HG02798 (cell line): Measurements from ENCODE around the gene VSNL1.
"Not testable (repeated sequence)": the region's sequence is repeated elsewhere in the genome, so short reads cannot be mapped to it uniquely, and the experiment has no call there.

Experiments
- ATAC-seq: cut with Tn5 transposase; IDR thresholded peaks from one replicate; pipeline ENCODE4 v1.9.1; 2021; ENCODE audit warnings: mild to moderate bottlenecking; ENCODE audit not compliant: unreplicated experiment, poor library complexity

The VSNL1 gene

GRCh38 chr2:17540813-17541530 is 476 bp downstream of the VSNL1 start:
- ATAC-seq: no peak

- ATAC-seq: no peak
Observed at GRCh38 chr2:17541531-17541950, 1.0 kb downstream of the VSNL1 start.

- no peak for ATAC-seq
Observed at GRCh38 chr2:17542471-17542870, 2.0 kb downstream of the VSNL1 start.

GRCh38 chr2:17543131-17543660 is 2.7 kb downstream of the VSNL1 start:
- ATAC-seq: no peak

GRCh38 chr2:17543848-17544247 is 3.4 kb downstream of the VSNL1 start:
- no peak for ATAC-seq

- no peak for ATAC-seq
Observed at GRCh38 chr2:17544256-17544655, 3.8 kb downstream of the VSNL1 start.

GRCh38 chr2:17545680-17546613 is 5.5 kb downstream of the VSNL1 start:
- ATAC-seq: no peak

GRCh38 chr2:17547237-17547636 is 6.7 kb downstream of the VSNL1 start:
- no peak for ATAC-seq

- ATAC-seq: no peak
Observed at GRCh38 chr2:17547737-17548136, 7.2 kb downstream of the VSNL1 start.

- ATAC-seq: no peak
Observed at GRCh38 chr2:17550907-17551306, 10.4 kb downstream of the VSNL1 start.

- ATAC-seq: no peak
Observed at GRCh38 chr2:17555150-17555549, 14.7 kb downstream of the VSNL1 start.

GRCh38 chr2:17557596-17557995 is 17.1 kb downstream of the VSNL1 start:
- no peak for ATAC-seq

GRCh38 chr2:17558053-17558452 is 17.6 kb downstream of the VSNL1 start:
- no peak for ATAC-seq

GRCh38 chr2:17558878-17559277 is 18.4 kb downstream of the VSNL1 start:
- ATAC-seq: no peak

GRCh38 chr2:17565726-17566125 is 25.2 kb downstream of the VSNL1 start:
- not testable (repeated sequence) for ATAC-seq

- no peak for ATAC-seq
Observed at GRCh38 chr2:17571681-17572080, 31.2 kb downstream of the VSNL1 start.

- no peak for ATAC-seq
Observed at GRCh38 chr2:17573085-17573803, 32.7 kb downstream of the VSNL1 start.

GRCh38 chr2:17573804-17574175 is 33.3 kb downstream of the VSNL1 start:
- ATAC-seq: no peak

GRCh38 chr2:17574406-17575073 is 34.0 kb downstream of the VSNL1 start:
- no peak for ATAC-seq

- ATAC-seq: no peak
Observed at GRCh38 chr2:17576802-17577201, 36.3 kb downstream of the VSNL1 start.
